Vagina (tissue), 2 donors: ENCODE results near the gene PCYT2.

ENCODE experiments used
- POLR2A ChIP-seq, 2 donors: fragments of 450-650 bp; IDR thresholded peaks; one replicate each; pipeline ENCODE4 v1.6.1; 2017; ENCODE audit warnings: antibody characterized with exemption in 2 of 2, mild to moderate bottlenecking in 2 of 2, moderate library complexity in 2 of 2
- POLR2AphosphoS5 ChIP-seq, 2 donors: sonication (generic); formaldehyde crosslinking; IDR thresholded peaks; one replicate each; pipeline ENCODE4 v1.9.0; 2017; ENCODE audit warnings: antibody characterized with exemption in 2 of 2, mild to moderate bottlenecking in 2 of 2, low read depth in 1 of 2; ENCODE audit not compliant: insufficient read depth in 1 of 2
- TF ChIP-seq, protein P1 (sequence below), 3 experiments: fragments of 450-650 bp in 2 of 3; fragments of 200-600 bp in 1 of 3; sonication (generic) in 1 of 3; IDR thresholded peaks; one replicate each; pipeline ENCODE4 v1.5.1; 2017 to 2019; ENCODE audit warnings: antibody characterized with exemption in 3 of 3, mild to moderate bottlenecking in 2 of 3, moderate library complexity in 2 of 3

DNA sequence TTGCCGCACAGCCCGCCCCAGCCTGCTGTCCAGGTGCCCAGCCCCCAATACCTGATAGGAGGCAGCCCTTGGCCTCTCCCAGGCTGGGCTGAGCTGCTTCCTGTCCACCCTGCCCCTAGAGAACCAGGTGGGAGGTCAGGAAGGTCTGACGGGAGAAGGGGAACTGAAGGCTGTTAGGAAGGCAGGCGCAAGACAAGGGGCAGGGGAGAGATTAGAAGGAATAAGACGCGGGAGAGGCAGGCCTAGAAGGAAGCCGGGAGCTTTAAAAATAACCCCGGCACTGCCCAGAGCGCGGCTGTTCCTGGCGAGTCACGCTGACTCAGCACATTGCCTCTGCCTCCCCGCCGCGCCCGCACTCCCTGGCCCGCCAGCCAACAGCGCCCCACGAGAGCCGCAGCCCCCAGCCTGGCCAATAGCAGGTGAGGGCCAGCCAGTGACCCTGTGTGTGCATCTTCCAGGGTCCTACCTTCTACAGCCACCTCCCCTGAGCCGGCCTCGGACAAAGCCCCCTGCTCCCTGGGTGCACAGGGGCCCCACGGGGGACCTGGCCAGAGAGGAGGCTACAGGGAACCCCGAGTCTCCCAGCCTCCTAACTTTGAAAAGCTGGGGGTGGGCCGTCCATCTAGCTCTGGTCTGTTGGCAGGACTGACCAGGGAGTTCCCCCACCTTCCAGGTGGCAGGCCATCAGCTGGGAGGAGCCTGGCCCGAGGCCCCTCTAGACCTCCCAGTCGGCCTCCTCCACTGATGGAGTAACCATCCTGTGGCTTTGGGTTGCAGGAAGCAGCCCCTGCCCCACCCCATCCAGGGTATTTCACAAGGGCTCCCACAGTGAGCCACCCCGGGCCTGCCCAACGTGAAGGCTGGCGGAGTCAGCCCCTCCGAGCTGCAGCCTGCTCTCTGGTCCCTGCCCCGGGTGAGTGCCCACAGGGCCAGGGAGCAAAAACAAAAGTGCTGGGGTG lies 12.4 kb upstream of the PCYT2 start:
- TF ChIP-seq, protein P1, sequence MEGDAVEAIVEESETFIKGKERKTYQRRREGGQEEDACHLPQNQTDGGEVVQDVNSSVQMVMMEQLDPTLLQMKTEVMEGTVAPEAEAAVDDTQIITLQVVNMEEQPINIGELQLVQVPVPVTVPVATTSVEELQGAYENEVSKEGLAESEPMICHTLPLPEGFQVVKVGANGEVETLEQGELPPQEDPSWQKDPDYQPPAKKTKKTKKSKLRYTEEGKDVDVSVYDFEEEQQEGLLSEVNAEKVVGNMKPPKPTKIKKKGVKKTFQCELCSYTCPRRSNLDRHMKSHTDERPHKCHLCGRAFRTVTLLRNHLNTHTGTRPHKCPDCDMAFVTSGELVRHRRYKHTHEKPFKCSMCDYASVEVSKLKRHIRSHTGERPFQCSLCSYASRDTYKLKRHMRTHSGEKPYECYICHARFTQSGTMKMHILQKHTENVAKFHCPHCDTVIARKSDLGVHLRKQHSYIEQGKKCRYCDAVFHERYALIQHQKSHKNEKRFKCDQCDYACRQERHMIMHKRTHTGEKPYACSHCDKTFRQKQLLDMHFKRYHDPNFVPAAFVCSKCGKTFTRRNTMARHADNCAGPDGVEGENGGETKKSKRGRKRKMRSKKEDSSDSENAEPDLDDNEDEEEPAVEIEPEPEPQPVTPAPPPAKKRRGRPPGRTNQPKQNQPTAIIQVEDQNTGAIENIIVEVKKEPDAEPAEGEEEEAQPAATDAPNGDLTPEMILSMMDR (IDR thresholded peaks at IDR 0.05), result no peak
- TF ChIP-seq POLR2A (IDR thresholded peaks at IDR 0.05), result no peak
- TF ChIP-seq POLR2AphosphoS5 (IDR thresholded peaks at IDR 0.05; ENCODE audit: insufficient read depth in 1 of 2, low read depth in 1 of 2), result no peak
